HG03045 (cell line): ENCODE measurements around the gene NFKBIA.
"Not testable (repeated sequence)": the region's sequence is repeated elsewhere in the genome, so short reads cannot be mapped to it uniquely, and the experiment has no call there.

ENCODE experiments used
- ATAC-seq: cut with Tn5 transposase; IDR thresholded peaks from one replicate; pipeline ENCODE4 v1.9.1; 2021; ENCODE audit warnings: mild to moderate bottlenecking, moderate library complexity; ENCODE audit not compliant: unreplicated experiment

The NFKBIA gene

DNA sequence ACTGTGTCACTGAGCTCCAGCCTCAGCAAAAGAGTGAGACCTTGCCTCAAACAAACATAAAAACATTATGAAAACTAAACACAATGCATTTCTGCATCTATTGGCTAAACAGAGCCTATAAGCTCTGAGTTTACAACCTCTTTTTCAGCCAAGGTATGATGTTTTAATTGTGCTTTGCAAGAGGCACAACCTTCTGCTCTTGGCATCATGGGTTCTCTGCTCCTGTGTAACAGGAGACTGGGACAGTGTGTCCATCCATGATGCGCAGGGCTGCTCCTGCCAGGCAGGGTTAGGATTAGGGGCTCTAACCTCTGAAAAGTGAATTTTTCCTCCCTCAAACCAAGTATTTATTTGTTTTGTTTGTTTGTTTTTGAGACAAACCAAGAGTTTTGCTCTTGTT, 5.0 kb upstream of the NFKBIA start:
- ATAC-seq = no peak

DNA sequence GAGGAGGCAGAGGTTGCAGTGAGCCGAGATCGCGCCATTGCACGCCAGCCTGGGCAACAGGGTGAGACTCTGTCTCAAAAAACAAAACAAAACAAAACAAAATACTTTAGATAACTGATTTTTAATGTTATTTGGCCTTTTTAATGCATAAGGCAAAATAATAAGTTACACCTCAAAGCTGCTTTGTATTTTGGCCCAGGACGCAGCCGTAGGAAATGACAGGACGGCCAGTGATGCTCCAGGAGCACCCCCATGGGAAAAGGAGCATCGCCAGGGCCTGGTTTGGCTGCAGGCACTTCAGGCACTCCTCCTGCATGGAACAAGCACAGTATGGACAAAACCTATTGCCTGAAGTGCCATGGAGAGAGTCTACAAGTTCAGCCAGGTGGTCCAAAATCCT, 3.5 kb upstream of the NFKBIA start:
- ATAC-seq = no peak

DNA sequence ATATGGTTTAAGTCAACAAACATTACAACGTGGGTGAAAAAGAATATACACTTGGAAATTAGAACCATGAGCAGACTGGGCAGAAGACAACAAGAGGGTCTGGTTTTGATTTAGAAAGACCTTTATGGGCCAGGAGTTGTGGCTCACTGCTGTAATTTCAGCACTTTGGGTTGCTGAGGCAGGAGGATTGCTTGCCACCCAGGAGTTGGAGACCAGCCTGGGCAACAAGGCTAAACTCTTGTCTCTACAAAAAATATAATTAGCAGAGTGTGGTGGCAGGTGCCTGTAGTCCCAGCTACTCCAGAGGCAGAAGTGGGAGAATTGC, 2.7 kb upstream of the NFKBIA start:
- ATAC-seq = no peak

DNA sequence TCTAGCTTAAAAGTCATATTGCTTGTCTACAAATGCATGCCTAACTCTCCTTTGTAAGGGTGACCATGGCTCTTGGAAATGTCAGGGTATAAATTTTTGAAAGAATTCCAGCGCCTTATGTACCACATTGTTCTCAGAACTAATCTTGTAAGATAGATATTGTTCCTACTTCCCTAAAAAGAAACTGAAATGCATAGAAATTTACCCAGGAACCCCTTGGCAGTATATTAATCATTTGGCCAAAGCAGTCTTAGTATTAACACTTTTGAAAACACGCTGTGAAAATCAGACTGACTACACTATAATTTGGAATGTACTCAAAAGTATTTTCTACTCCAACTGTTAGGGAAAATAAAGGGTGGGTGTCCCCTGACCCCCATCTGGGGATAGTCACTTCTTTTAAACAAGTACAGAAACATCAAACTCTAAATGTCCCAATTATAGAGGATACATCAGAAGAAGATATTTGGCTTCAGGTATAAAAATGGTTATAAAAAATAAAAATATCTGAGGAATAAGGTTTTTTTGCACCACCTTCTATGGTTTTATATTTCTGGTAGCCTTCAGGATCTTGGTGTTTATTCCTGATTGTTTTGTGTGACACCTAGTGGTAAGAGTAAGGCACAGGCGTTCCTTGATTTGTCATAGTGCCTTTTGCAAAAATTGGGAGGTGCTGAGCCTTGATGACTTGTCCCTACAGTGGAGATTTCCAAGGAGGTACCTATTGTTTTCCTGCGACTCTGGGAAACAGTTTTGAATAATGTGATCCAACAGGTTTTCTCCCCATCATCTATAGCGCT, 2.2 kb upstream of the NFKBIA start:
- ATAC-seq = no peak

DNA sequence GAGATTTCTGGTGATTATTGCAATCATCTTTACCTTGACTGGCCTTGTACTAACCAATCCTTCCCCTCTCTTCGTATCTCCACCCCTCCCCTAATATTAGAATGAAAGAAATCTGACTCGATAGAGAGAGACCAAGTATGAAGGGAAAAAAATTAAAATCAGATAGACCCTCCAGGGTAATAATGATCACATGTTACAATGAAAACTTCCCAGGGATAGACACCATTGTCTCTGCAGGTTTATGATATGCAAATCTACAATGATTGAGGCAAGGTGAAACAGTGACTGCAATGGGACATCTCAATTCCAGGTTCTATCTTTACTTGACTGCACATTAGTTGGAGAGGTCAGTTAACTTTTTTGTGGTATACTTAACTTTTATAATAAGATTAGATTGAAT, 1.5 kb upstream of the NFKBIA start:
- ATAC-seq = no peak

DNA sequence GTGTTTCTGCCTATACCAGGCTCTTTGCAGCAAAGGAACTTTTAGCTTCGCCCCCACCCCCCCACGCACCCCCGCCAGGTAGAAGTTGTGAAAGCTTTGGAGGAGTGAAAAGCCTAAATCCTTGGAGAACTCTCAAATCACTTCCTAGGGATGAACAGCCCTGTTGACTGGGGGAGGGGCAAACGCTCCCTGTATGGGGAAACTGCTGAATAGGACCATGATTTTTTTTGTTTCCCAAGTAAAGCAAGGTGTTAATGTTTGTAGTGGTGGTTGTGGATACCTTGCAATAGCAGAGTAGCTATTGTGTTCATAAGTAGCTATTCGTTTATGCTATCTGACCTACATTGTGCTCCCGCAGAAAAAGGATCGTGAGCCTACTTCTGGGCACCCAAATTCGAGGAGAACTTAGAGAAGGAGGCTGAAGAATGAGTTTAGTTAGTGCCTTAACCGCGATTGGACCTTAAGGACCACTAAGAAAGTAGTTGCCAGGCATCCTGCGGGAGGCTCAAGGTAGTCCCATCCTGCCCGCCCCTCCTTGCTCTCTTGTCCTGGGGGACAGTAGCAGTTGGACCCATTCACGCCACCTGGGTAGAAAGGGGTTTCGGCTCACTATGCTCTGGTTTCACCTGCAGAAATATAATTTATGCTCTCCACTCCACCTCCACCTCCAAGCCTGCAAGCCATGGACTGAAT, 901 bp upstream of the NFKBIA start:
- no peak for ATAC-seq

DNA sequence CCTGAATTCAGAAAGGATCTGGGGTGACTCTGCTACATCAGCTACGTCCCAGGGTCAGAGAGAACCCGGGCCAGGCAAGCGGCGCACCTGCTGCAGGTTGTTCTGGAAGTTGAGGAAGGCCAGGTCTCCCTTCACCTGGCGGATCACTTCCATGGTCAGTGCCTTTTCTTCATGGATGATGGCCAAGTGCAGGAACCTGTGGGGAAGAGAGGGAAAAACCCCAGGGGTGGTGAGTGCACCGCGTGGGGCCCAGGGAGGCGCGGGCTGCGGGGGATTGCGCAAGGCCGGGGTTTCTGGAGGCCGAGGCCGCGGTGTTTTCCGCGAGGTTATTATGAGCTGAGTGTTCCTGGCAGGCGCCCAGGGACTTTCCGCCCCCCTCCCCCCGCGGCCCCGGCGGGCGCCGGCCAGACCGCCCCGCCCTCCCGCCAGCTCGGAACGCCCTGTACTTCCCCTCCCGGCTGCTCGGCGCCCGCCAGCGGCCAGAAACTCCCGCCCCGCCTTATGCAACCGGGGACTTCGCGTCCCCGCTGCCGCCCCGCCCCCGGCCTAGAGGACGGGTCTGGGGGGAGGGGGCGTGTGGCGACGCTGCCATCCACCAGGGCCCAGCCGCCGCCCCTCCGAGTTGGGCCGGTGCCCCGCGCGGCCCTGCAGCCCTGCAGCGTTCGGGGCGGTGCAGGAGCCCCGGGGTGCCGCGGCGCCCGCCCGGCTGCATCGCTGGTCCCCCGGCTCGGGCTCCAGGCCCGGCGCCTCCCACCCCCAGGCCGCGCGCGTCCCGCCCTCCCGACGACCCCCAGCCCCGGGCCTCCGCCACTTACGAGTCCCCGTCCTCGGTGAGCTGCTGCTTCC, 723 bp downstream of the NFKBIA start:
- ATAC-seq = peak; percentile 51

DNA sequence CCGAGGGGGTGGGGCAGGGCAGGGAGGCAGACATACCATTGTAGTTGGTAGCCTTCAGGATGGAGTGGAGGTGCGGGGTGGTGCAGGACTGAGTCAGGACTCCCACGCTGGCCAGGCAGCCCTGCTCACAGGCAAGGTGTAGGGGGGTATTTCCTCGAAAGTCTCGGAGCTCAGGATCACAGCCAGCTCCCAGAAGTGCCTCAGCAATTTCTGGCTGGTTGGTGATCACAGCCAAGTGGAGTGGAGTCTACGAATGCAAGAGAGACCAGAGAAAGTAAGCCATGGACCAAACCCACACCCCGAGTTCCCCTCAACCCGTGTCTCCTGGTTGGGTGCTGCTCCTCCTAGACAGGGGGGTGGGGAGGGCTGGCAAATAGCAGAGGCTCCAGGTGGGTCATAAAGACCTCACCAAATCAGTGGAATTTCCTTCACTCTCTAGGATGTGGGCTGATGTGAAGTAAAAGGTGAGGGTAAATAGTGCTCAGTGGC, 1.4 kb downstream of the NFKBIA start:
- ATAC-seq = no peak

DNA sequence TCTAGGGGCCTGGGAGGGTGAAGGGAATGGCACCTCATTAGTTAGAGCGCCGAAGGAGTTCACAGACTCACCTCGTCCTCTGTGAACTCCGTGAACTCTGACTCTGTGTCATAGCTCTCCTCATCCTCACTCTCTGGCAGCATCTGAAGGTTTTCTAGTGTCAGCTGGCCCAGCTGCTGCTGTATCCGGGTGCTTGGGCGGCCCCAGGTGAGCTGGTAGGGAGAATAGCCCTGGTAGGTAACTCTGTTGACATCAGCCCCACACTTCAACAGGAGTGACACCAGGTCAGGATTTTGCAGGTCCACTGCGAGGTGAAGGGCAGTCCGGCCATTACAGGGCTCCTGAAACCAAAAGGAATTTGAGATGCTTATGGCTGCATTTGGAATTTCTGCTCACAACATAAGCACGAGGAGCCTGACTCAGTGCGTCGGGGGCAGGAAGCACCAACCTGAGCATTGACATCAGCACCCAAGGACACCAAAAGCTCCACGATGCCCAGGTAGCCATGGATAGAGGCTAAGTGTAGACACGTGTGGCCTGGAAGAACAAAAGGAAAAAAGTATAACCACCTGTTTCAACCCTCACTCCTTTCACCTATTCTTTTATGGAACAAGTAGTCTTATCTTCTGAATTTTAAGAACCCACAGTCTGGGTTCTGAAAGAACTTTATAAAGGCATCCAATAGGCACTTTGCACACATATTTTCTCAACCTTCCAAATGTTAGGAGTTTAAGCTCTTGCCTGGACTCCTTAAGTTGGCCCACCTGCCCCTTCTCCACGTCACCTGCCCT, 2.0 kb downstream of the NFKBIA start:
- no peak for ATAC-seq

DNA sequence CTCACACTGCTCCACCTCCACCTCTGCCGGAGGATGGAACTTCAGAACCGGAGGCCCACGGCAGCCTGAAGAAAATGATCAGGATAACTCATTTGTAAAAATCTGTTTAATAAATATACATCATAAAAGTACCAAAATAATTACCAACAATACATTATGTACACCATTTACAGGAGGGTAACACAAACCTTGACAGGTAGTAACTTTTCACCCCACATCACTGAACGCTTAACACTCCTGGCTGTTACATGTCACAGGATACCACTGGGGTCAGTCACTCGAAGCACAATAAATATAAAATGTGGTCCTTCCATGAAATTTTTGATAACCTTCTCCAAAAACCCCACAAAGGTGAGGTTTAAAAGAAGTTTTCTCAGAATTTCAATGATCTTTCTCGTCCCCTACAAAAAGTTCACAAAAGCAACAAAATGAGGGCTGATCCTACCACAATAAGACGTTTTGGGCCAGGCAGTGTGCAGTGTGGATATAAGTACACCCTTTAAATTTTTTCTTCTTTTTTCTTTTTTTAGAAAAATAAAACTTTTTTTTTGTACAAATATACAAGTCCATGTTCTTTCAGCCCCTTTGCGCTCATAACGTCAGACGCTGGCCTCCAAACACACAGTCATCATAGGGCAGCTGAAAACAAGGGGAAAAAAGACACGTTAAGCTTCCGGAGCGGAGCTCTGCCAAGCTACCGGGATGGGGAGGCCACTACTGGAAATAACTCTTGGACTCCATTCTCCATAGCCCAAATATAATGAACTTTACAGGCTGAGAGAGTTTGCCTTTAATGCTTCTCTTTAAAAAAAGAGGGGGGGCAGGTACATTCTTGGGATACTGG, 2.9 kb downstream of the NFKBIA start:
- no peak for ATAC-seq

DNA sequence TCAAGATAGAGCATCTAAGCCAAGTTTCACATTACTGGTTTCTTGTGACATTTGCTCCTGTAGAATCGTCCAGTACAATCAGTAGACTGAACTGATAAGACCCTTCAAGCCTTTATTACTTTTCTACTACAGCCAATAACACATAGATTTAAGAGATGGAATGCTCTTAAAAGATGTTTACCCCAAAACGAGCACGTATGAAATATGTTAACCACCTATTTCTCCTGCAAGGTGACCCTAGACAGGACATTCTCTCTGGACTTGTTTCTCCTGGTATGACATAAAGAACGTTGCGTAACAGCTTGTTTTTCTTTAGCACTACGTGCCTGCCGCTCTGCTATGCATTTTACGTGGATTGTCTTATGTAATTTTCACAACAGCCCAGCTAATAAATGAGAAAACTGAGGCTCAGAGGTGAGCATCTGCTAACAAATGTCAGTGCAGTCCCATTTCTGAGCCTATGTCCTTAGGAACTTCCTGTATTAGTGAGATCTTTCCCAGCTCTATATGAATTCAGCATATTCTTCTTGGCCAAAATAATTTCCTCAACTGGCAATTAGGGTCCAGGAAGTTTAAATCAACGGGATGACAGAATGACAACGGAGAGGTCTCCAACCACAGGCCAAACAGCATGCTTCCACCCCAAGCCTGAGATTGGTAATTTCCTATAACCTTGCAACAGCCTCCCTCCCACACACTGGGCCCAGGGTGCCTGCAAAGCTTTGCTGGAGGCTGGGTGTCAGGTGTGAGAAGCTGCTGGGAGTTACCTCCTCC, 3.7 kb downstream of the NFKBIA start:
- ATAC-seq = no peak

DNA sequence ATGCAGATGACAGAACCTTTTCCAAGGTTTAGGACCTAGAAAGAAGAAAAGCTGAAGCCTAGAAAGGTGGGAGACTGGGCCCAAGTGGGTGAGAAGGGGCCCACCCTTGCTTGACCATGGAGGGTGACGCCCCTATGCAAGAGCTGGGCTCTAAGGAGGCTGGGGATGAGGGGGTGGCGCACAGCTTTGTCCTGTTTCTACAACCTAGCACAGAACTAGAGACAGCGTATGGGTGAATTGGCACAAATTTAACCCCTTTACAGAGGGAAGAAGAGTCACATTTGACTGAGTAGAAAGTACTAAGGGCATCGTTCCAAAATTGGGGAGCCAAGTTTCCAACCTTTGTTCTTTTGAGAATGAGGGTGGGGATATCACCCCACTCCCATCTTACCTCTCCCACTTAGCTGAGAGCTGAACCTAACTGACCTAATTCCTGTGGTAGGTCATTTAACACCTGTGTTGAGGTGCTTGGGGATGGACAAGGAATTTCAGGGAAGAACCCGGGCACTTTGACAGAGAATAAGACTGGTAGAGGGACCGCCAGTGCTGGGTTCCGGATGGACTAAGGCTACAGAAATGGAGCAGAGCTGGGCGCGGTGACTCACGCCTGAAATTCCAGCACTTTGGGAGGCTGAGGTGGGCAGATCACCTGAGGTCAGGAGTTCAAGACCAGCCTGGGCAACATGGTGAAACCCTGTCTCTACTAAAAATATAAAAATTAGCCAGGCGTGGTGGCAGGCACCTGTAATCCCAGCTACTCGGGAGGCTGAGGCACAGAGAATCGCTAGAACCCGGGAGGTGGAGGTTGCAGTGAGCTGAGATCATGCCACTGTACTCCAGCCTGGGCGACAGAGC, 5.2 kb downstream of the NFKBIA start:
- no peak for ATAC-seq

DNA sequence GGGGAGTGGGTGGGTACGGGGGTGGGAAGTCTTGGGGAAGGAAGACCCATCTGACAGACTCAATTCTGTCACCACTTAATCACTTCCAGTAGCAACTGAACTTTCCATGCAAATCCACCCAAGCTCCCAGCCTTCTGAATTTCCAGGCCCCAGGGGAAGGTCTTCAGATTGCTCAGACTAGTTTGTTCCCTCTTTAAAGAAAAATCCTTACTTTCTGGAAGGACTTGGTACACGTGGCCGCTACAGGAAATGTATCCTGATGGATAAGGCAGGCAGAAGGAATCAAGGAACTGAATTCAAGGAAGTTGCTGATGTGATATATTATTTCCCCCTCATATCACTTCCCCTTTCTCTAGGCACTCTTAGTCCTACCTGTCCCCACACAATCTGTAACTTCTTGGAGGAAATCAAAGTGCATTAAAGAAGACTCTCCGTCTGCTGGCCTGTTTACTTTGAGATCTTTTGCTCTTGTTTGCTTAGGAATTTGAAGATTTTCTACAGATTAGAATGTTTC, 6.4 kb downstream of the NFKBIA start:
- ATAC-seq = no peak

DNA sequence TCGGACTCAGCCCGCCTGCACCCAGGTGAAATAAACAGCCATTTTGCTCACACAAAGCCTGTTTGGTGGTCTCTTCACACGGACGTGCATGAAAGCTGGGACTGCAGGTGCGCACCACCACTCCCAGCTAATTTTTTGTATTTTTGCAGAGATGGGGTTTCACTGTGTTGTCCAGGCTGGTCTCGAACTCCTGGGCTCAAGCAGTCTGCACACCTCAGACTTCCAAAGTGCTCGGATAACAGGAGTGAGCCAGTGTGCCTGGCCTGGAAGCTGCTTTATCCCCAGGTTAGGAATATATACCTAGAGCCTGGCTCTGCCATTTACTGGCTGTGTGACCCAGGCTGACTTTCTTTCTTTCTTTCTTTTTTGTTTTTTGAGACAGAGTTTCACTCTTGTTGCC, 7.9 kb downstream of the NFKBIA start:
- not testable (repeated sequence) for ATAC-seq

DNA sequence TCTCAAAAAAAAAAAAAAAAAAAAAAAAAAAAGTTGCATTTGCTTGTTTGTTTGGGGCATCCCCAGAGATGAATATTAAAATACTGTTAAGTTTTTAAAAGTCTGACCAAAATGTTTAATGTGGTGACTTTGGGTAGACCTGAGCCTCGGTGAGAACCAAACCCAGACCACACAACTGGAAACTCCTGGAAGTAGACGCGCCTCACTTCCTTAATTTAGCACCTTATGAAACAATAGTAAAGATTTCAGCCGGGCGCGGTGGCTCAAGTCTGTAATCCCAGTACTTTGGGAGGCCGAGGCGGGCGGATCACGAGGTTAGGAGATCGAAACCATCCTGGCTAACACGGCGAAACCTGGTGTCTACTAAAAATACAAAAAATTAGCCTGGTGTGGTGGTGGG, 9.3 kb downstream of the NFKBIA start:
- ATAC-seq = no peak

DNA sequence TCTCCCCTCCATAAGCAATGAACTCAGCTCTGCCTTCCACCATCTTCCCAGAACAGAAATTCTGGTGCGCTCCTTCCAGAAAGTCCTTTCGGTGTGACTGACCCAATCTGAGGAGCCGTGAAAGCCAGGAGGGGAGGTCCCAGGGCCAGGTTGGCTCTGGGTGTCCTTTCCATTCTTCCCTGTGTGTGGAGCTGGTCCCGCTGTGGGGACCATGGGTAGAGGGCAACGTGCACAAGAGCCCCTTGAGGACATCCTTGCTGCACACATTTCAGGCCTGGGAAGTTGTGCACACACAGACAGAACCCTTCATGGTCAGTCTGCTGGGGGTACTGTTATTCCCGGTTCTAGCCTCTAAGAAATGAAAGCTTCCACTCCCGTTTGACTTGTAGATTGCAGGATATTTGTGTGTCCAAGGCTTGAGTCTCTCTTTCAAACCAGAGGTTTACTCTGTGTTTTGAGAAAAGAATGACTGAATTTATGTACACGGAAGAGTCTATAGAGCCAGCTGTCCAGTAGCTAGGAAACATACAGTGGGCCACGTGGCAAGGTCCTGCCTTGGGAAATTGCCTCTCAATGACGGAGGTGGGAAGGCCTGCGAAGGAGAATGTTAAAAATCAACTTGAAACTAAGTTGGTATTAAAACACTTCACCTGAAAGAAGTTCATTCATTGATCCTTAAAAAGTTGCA, 10.1 kb downstream of the NFKBIA start:
- no peak for ATAC-seq

DNA sequence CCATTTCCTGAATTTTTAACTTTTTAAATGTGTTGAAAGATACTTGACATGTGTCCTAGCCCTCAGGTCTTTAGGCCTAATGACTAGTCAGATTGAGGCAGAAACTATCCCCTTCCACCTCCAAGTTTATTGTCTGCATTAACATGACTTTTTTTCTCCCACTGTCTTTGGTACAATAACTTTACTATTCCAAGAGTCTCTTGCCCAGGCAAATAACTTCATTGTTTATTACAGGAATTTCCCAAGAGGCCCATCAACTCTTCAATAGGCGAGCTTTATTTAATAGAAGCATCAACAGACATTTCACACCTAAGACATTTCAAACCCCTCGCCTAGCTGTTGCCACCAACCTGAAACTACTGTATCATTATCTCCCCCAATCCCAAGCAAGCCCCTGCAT, 10.7 kb downstream of the NFKBIA start:
- no peak for ATAC-seq
